Tibial nerve (tissue), 4 donors: ENCODE data around the gene ZP1.

Experiments used
- CTCF ChIP-seq, 5 experiments: fragments of 200-600 bp in 3 of 5; fragments of 450-650 bp in 2 of 5; sonication (generic) in 3 of 5; IDR thresholded peaks; one replicate each; pipeline ENCODE4 v1.5.1; 2016 to 2019; ENCODE audit warnings: antibody characterized with exemption in 5 of 5, mild to moderate bottlenecking in 3 of 5, moderate library complexity in 2 of 5
- EP300 ChIP-seq, 2 donors: sonication (generic); formaldehyde crosslinking; IDR thresholded peaks; one replicate each; pipeline ENCODE4 v1.6.1; 2017; ENCODE audit warnings: antibody characterized with exemption in 2 of 2, mild to moderate bottlenecking in 1 of 2
- POLR2A ChIP-seq, 2 donors: fragments of 450-650 bp; IDR thresholded peaks; one replicate each; pipeline ENCODE4 v1.6.1; 2017; ENCODE audit warnings: antibody characterized with exemption in 2 of 2, mild to moderate bottlenecking in 2 of 2, moderate library complexity in 2 of 2

- TF ChIP-seq EP300 (IDR thresholded peaks at IDR 0.05) (no peak), CTCF (IDR thresholded peaks at IDR 0.05) (no peak), POLR2A (IDR thresholded peaks at IDR 0.05) (no peak)
Observed at GRCh38 chr11:60855726-60856633, 11.4 kb upstream of the ZP1 start, which contains the start of gene PTGDR2.
